Skeletal muscle cell (primary cell): ENCODE data around the gene MAP4K3.
A peak's percentile ranks its signal among the peaks of the same experiment; 100 is the strongest.
"Not testable (repeated sequence)": the region's sequence is repeated elsewhere in the genome, so short reads cannot be mapped to it uniquely, and the experiment has no call there.

Experiments used
- DNase-seq: peaks from one replicate; pipeline ENCODE4 v3.0.0-alpha.2; 2010; ENCODE audit warnings: low read depth
- H3K4me3 ChIP-seq: 2 replicates; pipeline ENCODE4 v1.5.1; 2011; ENCODE audit warnings: low read depth, mild to moderate bottlenecking, control low read depth, low read length, moderate library complexity

The MAP4K3 gene

DNA sequence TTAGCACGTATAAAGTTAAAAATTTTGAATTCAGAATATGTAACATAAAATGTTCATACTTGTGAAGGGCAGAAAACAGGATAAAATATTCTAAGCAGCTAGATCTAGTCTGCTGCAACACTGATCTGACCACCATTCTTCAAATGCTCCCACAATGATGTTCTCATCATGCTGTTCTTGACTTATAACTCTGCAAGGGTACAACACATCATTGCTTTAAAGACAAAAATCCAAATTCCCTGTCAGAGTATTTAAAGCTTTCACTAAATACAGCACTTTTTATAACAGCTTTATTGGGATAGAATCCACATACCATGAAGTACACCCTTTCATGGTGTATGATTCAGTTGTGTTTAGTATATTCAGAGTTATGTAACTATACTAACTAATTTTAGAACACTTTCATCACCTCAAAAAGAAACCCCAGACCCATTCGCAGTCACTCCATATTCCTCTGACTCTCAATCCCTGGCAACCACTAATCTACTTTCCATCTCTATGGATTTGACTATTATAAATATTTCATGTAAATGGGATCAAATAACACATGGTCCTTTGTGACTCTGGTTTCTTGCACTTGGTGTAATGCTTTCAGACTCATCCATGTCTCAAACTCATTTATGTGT is 56.4 kb downstream of the MAP4K3 start:
- H3K4me3 ChIP-seq: no peak overlapping the region
- DNase-seq: no peak

DNA sequence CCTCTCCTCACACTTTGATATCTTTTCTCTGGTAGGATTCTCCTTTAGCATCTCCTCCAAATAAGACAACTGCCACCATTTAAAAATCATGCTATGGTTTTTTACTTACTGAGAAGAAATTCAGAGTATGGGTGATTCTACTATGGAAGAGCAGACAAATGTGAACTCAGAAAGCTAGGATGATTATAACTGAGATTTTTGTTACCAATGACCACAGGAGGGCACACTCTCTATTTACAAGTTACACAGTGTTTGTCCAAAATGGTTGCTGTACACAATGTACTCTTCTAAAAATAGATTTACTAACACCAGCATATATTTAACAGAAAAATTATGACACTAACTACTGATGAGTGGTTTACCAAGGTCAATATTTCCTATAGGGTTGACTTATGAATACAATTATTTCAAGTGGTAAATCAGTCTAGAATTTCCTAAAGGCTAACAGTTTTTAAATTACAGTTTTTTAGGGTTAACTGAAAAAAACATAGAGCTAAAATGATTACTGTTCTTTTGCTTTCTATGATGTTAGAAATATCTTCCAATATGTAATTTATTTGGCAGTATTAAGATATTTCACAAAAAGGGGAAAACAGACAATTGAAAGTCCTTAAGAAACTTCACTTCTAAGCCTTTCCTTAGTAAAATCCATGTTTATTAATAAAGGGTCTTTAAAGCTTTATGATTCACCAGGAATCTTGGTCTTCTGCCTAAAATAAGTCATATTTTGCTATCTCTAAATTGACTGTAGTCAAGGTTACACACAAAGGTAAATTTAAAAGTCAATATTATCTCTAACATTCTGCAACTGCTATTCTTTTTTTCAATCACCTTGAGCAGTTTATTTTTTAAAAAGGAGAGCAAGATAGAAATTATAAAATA is 57.2 kb downstream of the MAP4K3 start:
- DNase-seq: peak; percentile 25
- no peak overlapping the region for H3K4me3 ChIP-seq

DNA sequence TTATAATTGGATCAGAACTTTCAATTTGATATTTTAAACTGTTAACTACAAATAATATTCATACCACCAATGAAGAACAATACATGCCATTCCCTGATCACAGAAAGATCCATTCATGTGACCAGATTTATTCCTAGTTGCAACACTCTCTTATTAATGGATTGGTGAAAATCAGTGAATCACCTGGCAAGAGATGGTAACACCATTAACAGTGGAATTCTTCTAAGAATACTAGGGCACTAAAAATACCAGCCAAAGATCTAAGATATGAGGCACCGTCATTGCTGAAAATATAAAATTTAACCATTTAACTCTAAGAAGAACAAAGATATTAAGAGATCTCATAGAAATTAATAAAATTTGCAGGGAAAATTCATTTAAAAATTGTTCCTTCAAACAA is 58.1 kb downstream of the MAP4K3 start:
- no peak overlapping the region for H3K4me3 ChIP-seq
- DNase-seq: no peak

DNA sequence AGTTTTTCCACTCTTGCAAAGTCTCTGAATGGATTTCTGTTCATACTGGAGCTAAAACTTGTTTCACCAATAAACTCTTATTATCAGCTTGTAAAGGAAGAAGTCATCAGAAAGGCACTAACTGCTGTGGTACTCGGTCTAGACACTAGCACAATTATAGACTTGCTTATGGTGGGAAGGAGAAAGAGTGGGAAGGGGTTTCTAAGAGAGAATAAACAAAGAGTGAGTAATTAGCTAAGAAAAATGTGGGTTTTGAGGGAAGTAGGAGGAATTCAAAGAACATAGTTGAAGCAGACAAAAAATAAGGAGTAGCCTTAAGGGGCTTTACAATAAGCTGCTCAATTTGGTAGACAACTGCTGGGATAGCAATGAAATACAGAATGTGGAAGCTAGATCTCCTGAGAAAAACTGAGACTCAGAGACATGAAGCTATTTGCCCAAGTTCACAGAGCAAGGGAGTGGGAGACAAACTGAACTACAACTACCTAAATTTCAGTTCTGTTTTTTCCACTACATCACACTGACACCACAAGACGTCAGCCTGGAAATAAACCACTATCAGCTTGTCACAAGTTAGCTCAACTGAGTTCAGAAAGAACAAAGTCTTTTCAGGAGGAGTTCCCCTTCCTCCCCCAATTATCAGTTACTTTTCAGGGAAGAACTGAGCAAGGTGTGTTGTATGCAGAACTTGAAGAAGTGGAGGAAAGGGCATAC is 59.7 kb downstream of the MAP4K3 start:
- no peak for DNase-seq

DNA sequence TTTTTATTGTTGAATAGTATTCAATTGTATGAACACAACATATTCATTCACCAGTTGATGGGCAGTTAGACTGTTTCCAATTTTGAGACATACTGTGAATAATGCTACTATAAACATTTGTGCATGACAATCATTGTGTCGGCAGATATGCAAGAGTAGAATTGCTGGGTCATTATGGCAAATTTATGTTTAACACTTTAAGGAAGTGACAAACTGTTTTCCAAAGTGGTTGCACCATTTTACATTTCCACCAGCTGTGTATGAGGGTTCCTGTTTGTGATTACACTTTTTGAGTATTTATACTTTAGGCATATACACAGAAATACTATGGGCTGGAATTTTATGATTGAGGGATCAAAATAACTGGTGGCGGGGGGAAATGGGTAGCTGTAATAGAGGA is 61.2 kb downstream of the MAP4K3 start:
- DNase-seq: no peak
- no peak overlapping the region for H3K4me3 ChIP-seq

More for the DNA sequence above, 59.7 kb downstream of the MAP4K3 start:
- H3K4me3 ChIP-seq: no peak overlapping the region

DNA sequence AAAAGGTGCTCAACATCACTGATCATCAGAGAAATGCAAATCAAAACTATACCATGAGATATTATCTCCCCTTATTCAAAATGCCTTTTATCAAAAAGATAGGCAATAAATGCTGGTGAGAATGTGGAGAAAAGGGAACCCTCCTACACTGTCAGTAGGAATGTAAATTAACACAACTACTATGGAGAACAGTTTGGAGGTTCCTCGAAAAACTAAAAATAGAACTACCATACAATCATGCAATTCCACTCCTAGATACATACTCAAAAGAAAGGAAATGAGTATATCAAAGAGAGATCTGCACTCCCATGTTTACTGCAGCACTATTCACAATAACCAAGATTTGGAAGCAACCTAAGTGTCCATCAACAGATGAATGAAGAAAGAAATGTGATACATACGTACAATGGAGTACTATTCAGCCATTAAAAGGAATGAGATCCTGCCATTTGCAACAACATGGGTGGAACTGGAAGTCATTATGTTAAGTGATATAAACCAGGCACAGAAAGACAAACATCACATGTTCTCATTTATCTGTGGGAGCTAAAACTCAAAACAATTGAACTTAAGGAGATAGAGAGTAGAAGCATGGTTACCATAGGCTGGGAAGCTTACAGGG is 63.8 kb downstream of the MAP4K3 start:
- no peak overlapping the region for H3K4me3 ChIP-seq
- DNase-seq: no peak

DNA sequence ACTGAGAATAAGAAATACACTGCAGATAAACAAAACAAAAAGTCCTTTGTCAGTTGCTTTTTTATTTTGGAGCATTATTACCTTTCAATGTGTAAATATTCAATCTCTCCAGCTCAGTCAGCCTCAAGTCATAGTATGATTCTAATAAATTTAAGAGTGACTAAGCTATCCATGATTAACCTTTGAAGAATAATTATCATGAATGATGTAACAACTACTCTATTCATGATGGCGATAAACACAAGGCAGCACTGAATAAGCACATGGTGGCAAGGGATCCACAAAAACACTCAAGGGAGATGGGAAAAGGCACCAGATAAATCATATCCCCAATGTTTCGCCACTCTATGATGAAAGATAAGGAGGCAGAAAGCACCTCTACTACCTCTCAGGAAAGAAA is 67.0 kb downstream of the MAP4K3 start:
- no peak overlapping the region for H3K4me3 ChIP-seq
- DNase-seq: no peak

DNA sequence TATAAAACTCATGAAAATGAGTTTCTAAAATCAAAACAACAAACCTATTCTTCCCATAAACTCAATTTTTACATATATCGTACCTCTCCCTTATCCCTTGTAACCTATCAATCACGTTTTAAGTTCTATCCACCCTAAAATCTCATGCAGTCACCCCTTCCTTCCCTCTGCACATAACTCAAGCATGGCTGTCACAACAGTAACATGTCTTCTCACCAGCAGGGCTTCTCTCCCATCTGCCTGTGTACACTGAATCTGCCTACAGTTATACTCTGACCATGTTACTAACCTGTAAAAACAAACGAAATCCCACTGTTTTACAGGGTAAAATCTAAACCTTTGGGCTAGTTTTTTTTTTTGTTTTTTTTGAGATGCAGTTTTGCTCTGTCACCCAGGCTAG is 68.2 kb downstream of the MAP4K3 start:
- no peak overlapping the region for H3K4me3 ChIP-seq
- no peak for DNase-seq

DNA sequence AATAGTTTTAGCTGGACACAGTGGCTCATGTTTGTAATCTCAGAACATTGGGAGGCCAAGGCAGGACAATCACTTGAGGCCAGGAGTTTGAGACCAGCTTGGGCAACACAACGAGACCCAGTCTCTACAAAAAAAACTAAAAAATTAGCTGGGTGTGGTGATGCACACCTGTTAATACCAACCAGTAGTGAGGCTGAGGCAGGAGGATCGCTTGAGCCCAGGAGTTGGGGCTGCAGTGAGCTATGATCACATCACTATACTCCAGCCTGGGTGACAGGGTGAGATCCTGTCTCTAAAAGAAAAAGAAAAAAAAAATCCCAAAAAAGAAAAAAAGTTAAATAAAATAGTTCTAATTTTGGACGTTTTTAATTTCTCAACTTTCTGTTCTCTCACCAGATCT is 68.7 kb downstream of the MAP4K3 start:
- no peak for DNase-seq
- no peak overlapping the region for H3K4me3 ChIP-seq

DNA sequence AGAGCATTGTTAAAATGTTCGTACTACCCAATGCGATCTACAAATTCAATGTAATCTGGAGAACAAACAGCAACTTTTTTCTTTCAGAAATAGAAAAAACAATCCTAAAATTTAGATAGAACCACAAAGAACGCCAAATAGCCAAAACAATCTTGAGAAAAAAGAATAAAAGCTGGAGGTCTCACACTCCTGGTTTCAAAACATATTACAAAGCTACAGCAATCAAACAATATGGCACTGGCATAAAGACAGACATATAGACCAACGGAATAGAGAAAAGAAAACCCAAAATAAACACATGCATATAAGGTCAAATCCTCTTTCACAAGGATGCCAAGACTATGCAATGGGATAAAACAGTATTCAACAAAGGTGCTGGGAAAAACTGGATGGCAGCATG is 74.5 kb downstream of the MAP4K3 start:
- no peak for DNase-seq
- H3K4me3 ChIP-seq: no peak overlapping the region

DNA sequence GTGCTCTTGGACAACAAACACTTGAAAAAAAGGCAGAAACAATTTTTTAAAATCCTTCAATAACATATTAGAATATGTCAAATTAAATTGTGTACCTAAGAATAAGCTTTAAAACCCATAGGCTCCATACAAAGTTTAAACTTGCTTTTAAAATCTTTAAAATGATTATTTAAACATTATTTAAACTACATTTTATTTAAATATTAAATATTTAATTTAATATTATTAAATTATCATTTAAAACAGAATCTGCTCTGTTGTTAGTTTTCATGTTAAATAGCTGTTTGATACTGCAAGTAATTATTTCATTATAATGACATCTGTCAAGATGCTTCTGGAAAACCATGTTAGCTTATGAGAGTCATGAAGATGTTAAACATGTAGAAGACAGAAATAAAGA is 75.6 kb downstream of the MAP4K3 start:
- no peak for DNase-seq
- H3K4me3 ChIP-seq: no peak overlapping the region

DNA sequence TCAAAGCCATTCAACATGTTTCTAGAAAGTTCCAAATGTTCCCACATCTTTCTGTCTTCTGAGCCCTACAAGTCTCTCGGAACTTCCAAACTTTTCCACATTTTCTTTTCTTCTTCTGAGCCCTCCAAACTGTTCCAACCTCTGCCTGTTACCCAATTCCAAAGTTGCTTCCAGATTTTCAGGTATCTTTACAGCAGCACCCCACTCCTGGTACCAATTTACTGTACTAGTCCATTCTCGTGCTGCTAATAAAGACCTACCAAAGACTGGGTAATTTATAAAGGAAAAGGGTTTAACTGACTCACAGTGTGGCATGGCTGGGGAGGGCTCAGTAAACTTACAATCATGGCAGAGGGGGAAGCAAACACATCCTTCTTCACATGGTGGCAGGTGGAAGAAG is 76.7 kb downstream of the MAP4K3 start:
- DNase-seq, H3K4me3 ChIP-seq: not testable (repeated sequence)

DNA sequence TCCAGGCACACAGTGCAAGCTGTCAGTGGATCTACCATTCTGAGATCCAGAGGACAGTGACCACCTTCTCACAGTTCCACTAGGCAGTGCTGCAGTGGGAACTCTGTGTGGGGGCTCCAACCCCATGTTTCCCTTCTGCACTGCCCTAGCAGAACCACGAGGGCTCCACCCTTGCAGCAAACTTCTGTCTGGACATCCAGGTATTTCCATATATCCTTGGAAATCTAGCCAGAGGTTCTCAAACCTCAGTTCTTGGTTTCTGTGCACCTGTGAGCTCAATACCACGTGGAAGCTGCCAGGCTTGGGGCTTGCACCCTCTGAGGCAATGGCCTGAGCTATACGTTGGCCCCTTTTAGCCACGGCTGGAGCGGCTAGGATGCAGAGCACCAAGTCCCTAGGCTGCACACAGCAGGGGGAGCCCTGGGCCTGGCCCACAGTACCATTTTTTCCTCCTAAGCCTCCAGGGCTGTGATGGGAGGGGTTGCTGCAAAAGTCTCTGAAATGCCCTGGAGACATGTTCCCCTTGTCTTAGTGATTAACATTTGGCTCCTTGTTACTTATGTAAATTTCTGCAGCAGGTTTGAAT is 77.5 kb downstream of the MAP4K3 start:
- no peak for DNase-seq
- H3K4me3 ChIP-seq: no peak overlapping the region

DNA sequence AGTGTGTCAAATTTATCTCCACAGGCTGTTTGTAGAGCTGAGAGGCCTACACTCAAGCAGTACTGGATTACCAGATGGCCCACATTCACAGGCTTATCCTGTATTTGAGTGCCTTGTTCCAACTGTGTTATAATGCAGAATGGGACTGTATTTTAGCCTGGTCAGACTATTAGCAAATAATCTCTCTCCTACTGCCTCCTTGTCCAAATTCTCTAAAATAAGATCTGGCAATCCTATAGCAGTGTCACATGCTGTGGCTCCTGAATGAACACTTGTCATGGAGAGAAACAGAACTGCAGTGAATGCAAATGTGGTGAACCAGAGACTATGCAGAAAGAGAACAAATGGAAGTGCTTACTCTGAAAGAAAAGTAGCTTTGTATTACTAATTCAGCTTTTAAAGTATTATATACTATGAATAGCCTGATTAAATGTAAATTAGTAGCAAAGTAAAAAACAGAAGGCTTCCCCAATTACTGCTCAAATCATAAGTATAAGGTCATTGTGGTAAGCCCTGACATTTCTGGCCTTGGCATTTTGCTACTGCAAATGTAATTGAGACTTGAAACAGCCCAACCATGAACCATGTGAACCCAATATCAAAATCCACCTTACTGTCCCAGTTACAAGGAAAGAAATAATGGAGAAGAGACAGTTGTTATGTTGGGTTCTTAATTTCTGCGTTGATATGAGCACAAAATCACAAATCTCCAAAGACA is 80.0 kb downstream of the MAP4K3 start:
- no peak overlapping the region for H3K4me3 ChIP-seq
- no peak for DNase-seq

DNA sequence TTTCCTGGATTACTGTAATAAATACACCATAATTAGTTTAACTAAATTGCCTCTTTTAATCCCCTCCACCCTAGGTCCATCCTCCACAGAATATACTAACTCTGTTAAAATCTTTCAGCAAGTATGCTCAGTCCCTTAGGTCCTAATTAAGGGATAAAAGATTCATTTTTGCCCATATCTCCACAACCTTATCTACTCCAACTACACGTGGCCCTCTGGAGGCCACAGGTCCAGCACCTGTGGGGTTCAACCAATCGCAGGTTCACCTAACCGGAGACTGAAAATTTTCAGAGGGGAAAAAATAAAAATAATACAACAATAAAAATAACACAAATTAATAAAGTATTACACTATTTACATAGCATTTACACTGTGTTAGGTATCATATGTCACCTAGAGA is 86.4 kb downstream of the MAP4K3 start:
- no peak overlapping the region for H3K4me3 ChIP-seq
- no peak for DNase-seq

DNA sequence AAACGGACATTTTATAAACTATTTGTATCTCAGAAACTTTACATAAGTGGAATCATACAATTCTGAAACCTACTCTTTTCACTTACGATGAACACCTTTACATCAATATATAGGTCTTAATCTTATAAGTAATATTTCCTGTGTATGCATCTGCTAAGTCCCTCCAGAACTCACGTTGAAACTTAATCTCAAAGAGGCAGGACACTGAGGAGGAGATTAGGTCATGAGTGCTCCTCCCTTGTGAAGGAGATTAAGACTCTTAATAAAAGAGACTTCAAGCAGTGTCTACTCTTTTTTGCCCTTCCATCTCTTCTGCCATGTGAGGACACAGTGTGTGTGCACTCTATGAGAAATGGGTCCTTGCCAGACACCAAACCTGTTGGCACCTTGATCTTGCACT is 98.6 kb downstream of the MAP4K3 start:
- DNase-seq: no peak
- H3K4me3 ChIP-seq: no peak overlapping the region

DNA sequence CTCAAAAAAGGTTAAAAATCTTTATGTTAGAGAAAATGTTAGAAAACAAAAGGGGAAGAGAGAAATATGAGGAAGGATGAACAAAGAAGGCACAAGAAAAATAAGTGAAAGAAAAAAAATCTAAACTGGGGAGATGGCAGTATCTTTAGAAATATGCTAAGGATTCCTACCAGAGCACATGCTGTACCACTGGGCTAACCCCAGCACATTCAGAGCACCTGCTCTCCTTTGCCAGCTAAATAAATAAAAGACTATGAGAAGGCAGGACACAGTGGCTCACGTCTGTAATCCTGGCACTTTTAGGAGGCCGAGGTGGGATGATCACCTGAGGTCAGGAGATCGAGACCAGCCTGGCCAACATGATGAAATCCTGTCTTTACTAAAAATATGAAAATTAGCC is 101.2 kb downstream of the MAP4K3 start:
- H3K4me3 ChIP-seq: no peak overlapping the region
- no peak for DNase-seq

DNA sequence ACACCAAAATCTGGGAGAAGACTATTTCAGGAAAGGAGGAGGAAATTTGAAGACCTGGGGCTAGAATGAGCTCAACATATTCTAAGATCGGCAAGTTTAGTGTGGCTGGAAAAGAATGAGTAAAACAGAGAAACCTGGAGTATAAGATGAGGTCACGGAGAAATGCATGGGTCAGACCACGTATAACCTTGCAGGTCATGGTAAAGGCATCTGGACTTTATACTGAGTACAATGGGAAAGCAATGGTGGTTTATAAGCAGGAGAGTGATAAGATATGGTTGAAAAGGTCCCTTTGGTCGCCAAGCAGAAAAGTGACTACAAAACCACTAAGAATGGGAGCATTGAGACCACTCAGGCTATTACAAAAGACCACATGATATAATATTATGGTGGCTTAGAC is 102.1 kb downstream of the MAP4K3 start:
- DNase-seq: no peak
- H3K4me3 ChIP-seq: no peak overlapping the region

DNA sequence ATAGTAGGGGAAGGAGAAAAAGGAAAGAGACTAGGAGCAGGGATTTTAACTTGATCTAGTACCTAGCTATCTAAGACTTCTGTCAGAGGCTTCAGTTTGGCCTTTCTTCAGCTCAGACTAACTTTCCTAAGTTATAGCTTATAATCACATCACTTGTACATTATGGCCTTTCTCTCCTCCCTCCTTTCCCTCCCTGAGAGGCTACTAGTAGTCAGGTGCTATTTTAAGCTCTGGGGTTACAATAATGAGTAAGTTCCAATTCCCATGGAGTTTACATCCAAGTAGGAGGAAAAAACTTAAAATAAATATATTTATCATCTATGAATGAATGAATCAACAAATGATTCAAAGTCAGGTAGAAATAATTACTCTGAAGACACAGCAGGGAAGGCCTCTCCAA is 102.6 kb downstream of the MAP4K3 start:
- H3K4me3 ChIP-seq: no peak overlapping the region
- DNase-seq: no peak
